ENCODE measurements around the gene TSPO2.

TSPO2 gene

GRCh38 chr6:41042226-41043055 is at the start of gene TSPO2:
Gene TSPO2, plus strand, starts transcription at chr6:41042467. Its CDS starts 519 bp downstream, at chr6:41042986.
- no peak within 1 kb of the TSS for H3K4me2 ChIP-seq (ENCODE audit: low read length)

GRCh38 chr6:40992746-40993145 is 49.5 kb upstream of the TSPO2 start:
- TF ChIP-seq EZH2phosphoT487 (IDR thresholded peaks at IDR 0.05; ENCODE audit: borderline replicate concordance, low read length) (no peak), CTCF (IDR thresholded peaks at IDR 0.05; ENCODE audit: low read depth, low read length, poor library complexity, severe bottlenecking) (no peak)

More at GRCh38 chr6:41042226-41043055, at the start of gene TSPO2:
- H3K9me2 ChIP-seq (replicated peaks; ENCODE audit: control insufficient read depth, low read length), result no peaks in the 10 kb centered on the region
- H3K27me3 ChIP-seq (ENCODE audit: control insufficient read depth, low read length), result 0 out of 2 replicates have a peak, but pooled peaks cover 2% of the 10 kb centered on the region
- H3K9me3 ChIP-seq (ENCODE audit: control insufficient read depth, insufficient read depth, low read length), result no peaks in the 10 kb centered on the region
- no peaks in the 10 kb centered on the region for H3K79me2 ChIP-seq (ENCODE audit: control insufficient read depth, low read length)
- H3F3A ChIP-seq (ENCODE audit: control insufficient read depth, insufficient read depth), result no peaks in the 10 kb centered on the region
- no peak within 1 kb of the TSS for H3K4me3 ChIP-seq (ENCODE audit: low read length)
- H3K4me1 ChIP-seq (ENCODE audit: control insufficient read depth, low read length), result peaks cover 4% of the 10 kb centered on the region
- no peak for TF ChIP-seq EZH2phosphoT487 (IDR thresholded peaks at IDR 0.05; ENCODE audit: borderline replicate concordance, low read length)
- no peak for TF ChIP-seq CTCF (IDR thresholded peaks at IDR 0.05; ENCODE audit: low read depth, low read length, poor library complexity, severe bottlenecking)
- no peak within 1 kb of the TSS for H3K27ac ChIP-seq (ENCODE audit: low read depth, low read length)
- H4K20me1 ChIP-seq (ENCODE audit: control insufficient read depth, insufficient read depth, low read depth, low read length), result no peaks in the 10 kb centered on the region
- H3K36me3 ChIP-seq (ENCODE audit: control insufficient read depth, low read length), result no peaks in the 10 kb centered on the region

GRCh38 chr6:40996591-40997233 is 45.6 kb upstream of the TSPO2 start:
- peaks cover 1% of the 10 kb centered on the region for H3K27me3 ChIP-seq (ENCODE audit: control insufficient read depth, low read length)
- no peak overlapping the region for H3K27ac ChIP-seq (ENCODE audit: low read depth, low read length)
- no peak overlapping the region for H3K4me3 ChIP-seq (ENCODE audit: low read length)
- no peaks in the 10 kb centered on the region for H3K9me2 ChIP-seq (replicated peaks; ENCODE audit: control insufficient read depth, low read length)
- H3K4me2 ChIP-seq (ENCODE audit: low read length), result no peak overlapping the region
- H3K36me3 ChIP-seq (ENCODE audit: control insufficient read depth, low read length), result no peaks in the 10 kb centered on the region
- no peaks in the 10 kb centered on the region for H3K79me2 ChIP-seq (ENCODE audit: control insufficient read depth, low read length)
- H3K9me3 ChIP-seq (ENCODE audit: control insufficient read depth, insufficient read depth, low read length), result no peaks in the 10 kb centered on the region
- no peaks in the 10 kb centered on the region for H3F3A ChIP-seq (ENCODE audit: control insufficient read depth, insufficient read depth)
- no peaks in the 10 kb centered on the region for H3K4me1 ChIP-seq (ENCODE audit: control insufficient read depth, low read length)
- TF ChIP-seq EZH2phosphoT487 (IDR thresholded peaks at IDR 0.05; ENCODE audit: borderline replicate concordance, low read length) (no peak), CTCF (IDR thresholded peaks at IDR 0.05; ENCODE audit: low read depth, low read length, poor library complexity, severe bottlenecking) (no peak)
- H4K20me1 ChIP-seq (ENCODE audit: control insufficient read depth, insufficient read depth, low read depth, low read length), result no peaks in the 10 kb centered on the region

More at GRCh38 chr6:40992746-40993145, 49.5 kb upstream of the TSPO2 start:
- Histone ChIP-seq H3K4me2 (ENCODE audit: low read length) (no peak overlapping the region), H4K20me1 (ENCODE audit: control insufficient read depth, insufficient read depth, low read depth, low read length) (no peaks in the 10 kb centered on the region), H3K4me1 (ENCODE audit: control insufficient read depth, low read length) (no peaks in the 10 kb centered on the region), H3K9me2 (replicated peaks; ENCODE audit: control insufficient read depth, low read length) (no peaks in the 10 kb centered on the region), H3K36me3 (ENCODE audit: control insufficient read depth, low read length) (no peaks in the 10 kb centered on the region), H3F3A (ENCODE audit: control insufficient read depth, insufficient read depth) (no peaks in the 10 kb centered on the region), H3K4me3 (ENCODE audit: low read length) (no peak overlapping the region), H3K9me3 (ENCODE audit: control insufficient read depth, insufficient read depth, low read length) (no peaks in the 10 kb centered on the region), H3K79me2 (ENCODE audit: control insufficient read depth, low read length) (no peaks in the 10 kb centered on the region), H3K27ac (ENCODE audit: low read depth, low read length) (no peak overlapping the region), H3K27me3 (ENCODE audit: control insufficient read depth, low read length) (peaks cover 5% of the 10 kb centered on the region)

All from DOHH2 (cell line).